ENCODE results near the gene OCLN.

GRCh38 chr5:69451941-69452647, 40.5 kb upstream of the OCLN start:
- TF ChIP-seq POLR2A (IDR thresholded peaks at IDR 0.05; ENCODE audit: low read depth, low read length) (no peak), TAF1 (IDR thresholded peaks at IDR 0.05; ENCODE audit: low read depth, low read length) (no peak), POLR2AphosphoS5 (IDR thresholded peaks at IDR 0.05; ENCODE audit: low read depth, low read length) (no peak), PAX5 (IDR thresholded peaks at IDR 0.05; ENCODE audit: insufficient read depth, low read length, severe bottlenecking) (no peak), SPI1 (IDR thresholded peaks at IDR 0.05; ENCODE audit: low read depth, low read length) (no peak), POU2F2 (IDR thresholded peaks at IDR 0.05; ENCODE audit: low read depth, low read length) (no peak)

Data from GM12891 (cell line).